ENCODE data around the gene PAPSS2. TPM values are rescaled to one million over a fixed set of nuclear protein-coding genes. Genes with fewer than 3 reads are reported as not detected.

The PAPSS2 gene
- total RNA-seq, 4 donors from 2014 or later = 2.2 to 5.1 (median 4.5) TPM

GRCh38 chr10:87660484-87661133 is 931 bp downstream of the PAPSS2 start:
- intact Hi-C loops (cut with DNase I; ENCODE audit: low total_unique reads) = no loop called here
- TF ChIP-seq, protein P1, sequence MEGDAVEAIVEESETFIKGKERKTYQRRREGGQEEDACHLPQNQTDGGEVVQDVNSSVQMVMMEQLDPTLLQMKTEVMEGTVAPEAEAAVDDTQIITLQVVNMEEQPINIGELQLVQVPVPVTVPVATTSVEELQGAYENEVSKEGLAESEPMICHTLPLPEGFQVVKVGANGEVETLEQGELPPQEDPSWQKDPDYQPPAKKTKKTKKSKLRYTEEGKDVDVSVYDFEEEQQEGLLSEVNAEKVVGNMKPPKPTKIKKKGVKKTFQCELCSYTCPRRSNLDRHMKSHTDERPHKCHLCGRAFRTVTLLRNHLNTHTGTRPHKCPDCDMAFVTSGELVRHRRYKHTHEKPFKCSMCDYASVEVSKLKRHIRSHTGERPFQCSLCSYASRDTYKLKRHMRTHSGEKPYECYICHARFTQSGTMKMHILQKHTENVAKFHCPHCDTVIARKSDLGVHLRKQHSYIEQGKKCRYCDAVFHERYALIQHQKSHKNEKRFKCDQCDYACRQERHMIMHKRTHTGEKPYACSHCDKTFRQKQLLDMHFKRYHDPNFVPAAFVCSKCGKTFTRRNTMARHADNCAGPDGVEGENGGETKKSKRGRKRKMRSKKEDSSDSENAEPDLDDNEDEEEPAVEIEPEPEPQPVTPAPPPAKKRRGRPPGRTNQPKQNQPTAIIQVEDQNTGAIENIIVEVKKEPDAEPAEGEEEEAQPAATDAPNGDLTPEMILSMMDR (IDR thresholded peaks at IDR 0.05) = no peak
- no peak for TF ChIP-seq POLR2A (IDR thresholded peaks at IDR 0.05)
- 35 to 43% methylated on average over 12 of the region's 12 CpGs for WGBS, 2 donors
- H3K4me3 ChIP-seq (ENCODE audit: low read depth, poor library complexity, severe bottlenecking) = peak overlapping the region; percentile 56
- DNase-seq (ENCODE audit: low spot score in 2 of 2) = peak in 1 of 2 donors; percentile 39

DNA sequence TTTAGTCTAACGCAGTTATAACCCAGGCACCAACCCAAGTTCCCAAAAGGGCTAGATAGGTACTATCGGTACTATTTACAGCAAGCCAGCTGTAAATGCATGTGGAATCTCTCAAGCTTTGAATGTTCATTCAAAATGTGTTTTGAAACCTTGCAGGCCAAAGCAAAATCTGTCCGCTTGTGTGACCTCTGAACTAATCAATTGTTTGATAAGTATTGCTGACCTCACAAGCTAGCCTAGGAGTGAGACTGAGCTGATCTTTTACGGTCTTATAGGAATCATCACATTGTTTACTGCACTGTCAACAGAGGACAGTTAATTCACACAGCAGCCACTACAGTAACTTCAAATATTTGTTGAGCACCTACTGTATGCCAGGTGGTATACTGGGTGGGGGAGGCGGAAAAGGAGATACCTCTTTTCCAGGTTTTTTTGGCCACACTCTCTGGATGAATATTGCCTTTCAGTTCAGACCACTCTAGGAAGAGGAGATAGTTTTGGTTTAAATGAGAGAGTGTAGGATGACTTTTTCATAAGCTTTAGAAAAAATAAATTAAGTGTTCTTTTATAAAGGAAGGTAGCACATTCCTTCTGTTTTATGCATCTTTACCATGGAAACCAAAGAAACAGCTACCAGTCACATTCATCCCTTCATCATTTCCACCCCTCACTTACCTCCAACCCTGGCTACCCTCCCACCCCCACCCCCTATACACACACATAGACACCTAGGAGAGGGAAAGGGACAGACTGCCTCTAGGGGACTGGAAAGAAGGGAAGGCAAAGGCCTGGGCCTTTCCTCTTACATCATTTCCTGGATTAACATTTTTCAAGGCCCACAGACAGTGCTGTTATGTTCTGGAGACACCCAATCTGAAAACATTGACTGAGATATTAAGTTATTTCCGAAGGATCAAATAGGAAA is 2.4 kb downstream of the PAPSS2 start:
- no peak for TF ChIP-seq POLR2A (IDR thresholded peaks at IDR 0.05)
- TF ChIP-seq, protein P1 (IDR thresholded peaks at IDR 0.05) = no peak
- DNase-seq (ENCODE audit: low spot score in 2 of 2) = no peak
- no peak overlapping the region for H3K4me3 ChIP-seq (ENCODE audit: low read depth, poor library complexity, severe bottlenecking)
- intact Hi-C loops (cut with DNase I; ENCODE audit: low total_unique reads) = no loop called here
- 95 to 97% methylated on average over 6 of the region's 6 CpGs for WGBS, 2 donors

DNA sequence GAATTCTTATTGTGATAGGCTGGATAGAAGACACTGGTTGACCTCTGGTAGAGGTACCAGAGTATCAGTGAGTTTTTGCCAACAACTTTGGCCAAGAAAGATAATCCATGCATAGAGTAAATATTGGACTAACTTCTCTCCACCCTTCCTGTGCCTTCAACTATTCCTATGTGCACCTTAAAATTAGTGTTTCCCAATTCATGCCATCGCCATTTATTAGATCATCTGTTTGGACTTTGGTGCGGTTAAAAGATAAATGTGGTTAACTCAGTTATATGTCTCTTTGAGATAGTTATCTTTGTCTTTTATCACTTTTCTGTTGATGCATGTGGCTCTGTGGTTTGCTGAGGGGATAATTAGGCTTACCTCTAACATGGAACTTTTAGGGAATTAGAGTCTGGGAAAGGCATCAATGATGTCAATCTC is 4.6 kb downstream of the PAPSS2 start:
- no peak overlapping the region for H3K4me3 ChIP-seq (ENCODE audit: low read depth, poor library complexity, severe bottlenecking)
- TF ChIP-seq, protein P1 (IDR thresholded peaks at IDR 0.05) = no peak
- TF ChIP-seq POLR2A (IDR thresholded peaks at IDR 0.05) = no peak
- no peak for DNase-seq (ENCODE audit: low spot score in 2 of 2)
- intact Hi-C loops (cut with DNase I; ENCODE audit: low total_unique reads) = no loop called here
- 89 to 93% methylated on average over 2 of the region's 2 CpGs for WGBS, 2 donors

- no peak for TF ChIP-seq POLR2A (IDR thresholded peaks at IDR 0.05)
- TF ChIP-seq, protein P1 (IDR thresholded peaks at IDR 0.05) = no peak
- no peak overlapping the region for H3K4me3 ChIP-seq (ENCODE audit: low read depth, poor library complexity, severe bottlenecking)
- intact Hi-C loops (cut with DNase I; ENCODE audit: low total_unique reads) = no loop called here
- WGBS, 2 donors = 83 to 87% methylated on average over 2 of the region's 2 CpGs
- DNase-seq (ENCODE audit: low spot score in 2 of 2) = no peak
Observed at GRCh38 chr10:87667493-87667892, 7.8 kb downstream of the PAPSS2 start.

DNA sequence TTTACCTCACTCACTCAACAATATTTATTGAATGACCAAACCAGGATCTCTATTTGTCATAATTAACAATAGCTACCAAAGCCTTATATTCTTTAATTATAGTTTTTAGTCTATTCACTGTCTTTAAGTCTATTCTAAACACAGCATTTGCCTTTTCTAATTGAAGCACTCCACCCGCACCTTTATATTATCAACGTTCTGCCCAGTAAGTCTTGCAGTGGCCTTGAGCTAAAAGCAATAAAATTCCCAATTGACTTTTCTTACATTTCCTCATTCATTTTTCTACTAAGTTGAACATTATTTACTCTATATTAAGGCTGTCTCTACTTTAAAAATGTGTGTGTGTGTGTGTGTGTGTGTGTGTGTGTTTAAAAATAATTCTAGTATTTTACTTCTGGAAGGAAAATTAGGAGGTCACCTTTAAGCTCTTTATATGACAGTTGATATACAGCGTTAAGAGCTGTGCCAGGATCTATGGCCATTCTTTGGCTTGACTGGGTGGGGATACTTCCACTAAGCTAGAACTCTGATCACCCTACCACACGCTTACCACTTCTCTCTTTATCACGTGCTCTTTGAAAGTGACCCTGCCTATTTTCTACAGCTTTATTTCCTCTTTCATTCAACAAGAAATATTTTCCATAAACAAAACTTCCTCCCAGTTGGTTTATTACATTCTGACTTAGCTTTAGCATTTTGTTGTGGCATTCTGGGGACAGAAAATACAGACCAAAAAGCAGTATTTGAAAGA is 8.8 kb downstream of the PAPSS2 start:
- intact Hi-C loops (cut with DNase I; ENCODE audit: low total_unique reads) = no loop called here
- DNase-seq (ENCODE audit: low spot score in 2 of 2) = no peak

More for the DNA sequence above, 8.8 kb downstream of the PAPSS2 start:
- 76 to 77% methylated on average over 5 of the region's 5 CpGs for WGBS, 2 donors
- TF ChIP-seq POLR2A (IDR thresholded peaks at IDR 0.05) = no peak
- TF ChIP-seq, protein P1 (IDR thresholded peaks at IDR 0.05) = no peak
- no peak overlapping the region for H3K4me3 ChIP-seq (ENCODE audit: low read depth, poor library complexity, severe bottlenecking)

Measured in lower leg skin (tissue), 4 donors.